ENCODE data around the gene CAMK2N1. TPM values are rescaled to one million over a fixed set of nuclear protein-coding genes. Genes with fewer than 3 reads are reported as not detected.

CAMK2N1 gene
- total and polyA plus RNA-seq, 2 of the 13 experiments (the other 11 are each of a cell fraction or from before 2014, with no cell fraction given) = 38.0 to 38.6 TPM

DNA sequence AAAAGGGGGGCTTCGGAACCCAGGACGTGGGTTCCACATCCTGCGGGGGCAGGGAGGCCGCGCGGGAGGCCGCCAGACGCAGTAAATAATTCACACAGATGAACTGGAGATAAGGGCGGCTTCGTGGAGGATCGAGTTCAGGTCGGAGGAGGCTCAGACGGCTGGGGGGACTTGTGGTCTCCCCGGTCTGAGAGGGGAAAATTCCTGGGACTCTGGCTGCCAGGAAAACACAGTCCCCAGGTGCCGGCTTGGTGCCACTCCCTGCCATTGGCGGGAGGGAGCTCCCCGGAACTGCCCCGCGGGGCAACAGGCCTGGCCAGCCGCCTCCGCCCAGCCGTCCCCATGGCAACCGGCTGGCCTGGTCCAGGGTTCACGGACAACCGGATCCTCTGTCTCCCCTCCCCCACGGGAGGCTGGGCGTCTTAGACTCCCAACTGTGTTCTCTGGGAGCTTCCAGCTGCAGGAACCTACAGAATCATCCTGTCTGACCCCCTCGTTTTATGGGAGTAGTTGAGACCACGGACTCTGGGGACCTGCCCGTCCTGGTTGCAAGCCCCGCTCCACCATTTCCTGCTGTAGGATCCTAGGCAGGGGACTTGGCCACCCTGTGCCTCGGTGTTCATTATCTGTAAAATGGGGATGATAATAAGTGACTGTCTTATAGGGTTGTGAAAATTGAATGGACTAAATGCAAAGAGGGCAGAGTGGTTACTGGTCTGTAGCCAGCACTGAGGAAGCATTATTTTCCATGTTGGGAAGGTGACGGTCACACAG, 9.6 kb downstream of the CAMK2N1 start (continued):
- TF ChIP-seq SAP130 (CRISPR knock-in tag; IDR thresholded peaks at IDR 0.05; ENCODE audit: low read depth) = peak; percentile 89
- 0 out of 2 replicates have a peak, but pooled peaks have one; percentile 18 for TF ChIP-seq RBAK (CRISPR knock-in tag; IDR thresholded peaks at IDR 0.05)
- TF ChIP-seq KDM2A (CRISPR knock-in tag; IDR thresholded peaks at IDR 0.05; ENCODE audit: borderline replicate concordance, low read depth) = peak; percentile 89
- peak; percentile 55; the same call in 1 of the 2 replicates for TF ChIP-seq HOXA5 (CRISPR knock-in tag; IDR thresholded peaks at IDR 0.05)
- no peak for TF ChIP-seq MAFF (IDR thresholded peaks at IDR 0.05; ENCODE audit: low read depth, low read length)
- TF ChIP-seq, protein P1, sequence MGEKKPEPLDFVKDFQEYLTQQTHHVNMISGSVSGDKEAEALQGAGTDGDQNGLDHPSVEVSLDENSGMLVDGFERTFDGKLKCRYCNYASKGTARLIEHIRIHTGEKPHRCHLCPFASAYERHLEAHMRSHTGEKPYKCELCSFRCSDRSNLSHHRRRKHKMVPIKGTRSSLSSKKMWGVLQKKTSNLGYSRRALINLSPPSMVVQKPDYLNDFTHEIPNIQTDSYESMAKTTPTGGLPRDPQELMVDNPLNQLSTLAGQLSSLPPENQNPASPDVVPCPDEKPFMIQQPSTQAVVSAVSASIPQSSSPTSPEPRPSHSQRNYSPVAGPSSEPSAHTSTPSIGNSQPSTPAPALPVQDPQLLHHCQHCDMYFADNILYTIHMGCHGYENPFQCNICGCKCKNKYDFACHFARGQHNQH (CRISPR knock-in tag; IDR thresholded peaks at IDR 0.05) = peak; percentile 93; the same call in 1 of the 2 replicates
- TF ChIP-seq, protein P2, sequence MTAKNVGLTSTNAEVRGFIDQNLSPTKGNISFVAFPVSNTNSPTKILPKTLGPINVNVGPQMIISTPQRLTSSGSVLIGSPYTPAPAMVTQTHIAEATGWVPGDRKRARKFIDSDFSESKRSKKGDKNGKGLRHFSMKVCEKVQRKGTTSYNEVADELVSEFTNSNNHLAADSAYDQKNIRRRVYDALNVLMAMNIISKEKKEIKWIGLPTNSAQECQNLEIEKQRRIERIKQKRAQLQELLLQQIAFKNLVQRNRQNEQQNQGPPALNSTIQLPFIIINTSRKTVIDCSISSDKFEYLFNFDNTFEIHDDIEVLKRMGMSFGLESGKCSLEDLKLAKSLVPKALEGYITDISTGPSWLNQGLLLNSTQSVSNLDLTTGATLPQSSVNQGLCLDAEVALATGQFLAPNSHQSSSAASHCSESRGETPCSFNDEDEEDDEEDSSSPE (CRISPR knock-in tag; IDR thresholded peaks at IDR 0.05) = peak; percentile 64
- TF ChIP-seq ZNF235 (CRISPR knock-in tag; IDR thresholded peaks at IDR 0.05; ENCODE audit: borderline replicate concordance) = 0 out of 2 replicates have a peak, but pooled peaks have one; percentile 56
- TF ChIP-seq YEATS2 (CRISPR knock-in tag; IDR thresholded peaks at IDR 0.05; ENCODE audit: borderline replicate concordance) = no peak
- TF ChIP-seq, protein P3, sequence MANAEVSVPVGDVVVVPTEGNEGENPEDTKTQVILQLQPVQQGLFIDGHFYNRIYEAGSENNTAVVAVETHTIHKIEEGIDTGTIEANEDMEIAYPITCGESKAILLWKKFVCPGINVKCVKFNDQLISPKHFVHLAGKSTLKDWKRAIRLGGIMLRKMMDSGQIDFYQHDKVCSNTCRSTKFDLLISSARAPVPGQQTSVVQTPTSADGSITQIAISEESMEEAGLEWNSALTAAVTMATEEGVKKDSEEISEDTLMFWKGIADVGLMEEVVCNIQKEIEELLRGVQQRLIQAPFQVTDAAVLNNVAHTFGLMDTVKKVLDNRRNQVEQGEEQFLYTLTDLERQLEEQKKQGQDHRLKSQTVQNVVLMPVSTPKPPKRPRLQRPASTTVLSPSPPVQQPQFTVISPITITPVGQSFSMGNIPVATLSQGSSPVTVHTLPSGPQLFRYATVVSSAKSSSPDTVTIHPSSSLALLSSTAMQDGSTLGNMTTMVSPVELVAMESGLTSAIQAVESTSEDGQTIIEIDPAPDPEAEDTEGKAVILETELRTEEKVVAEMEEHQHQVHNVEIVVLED (CRISPR knock-in tag; IDR thresholded peaks at IDR 0.05; ENCODE audit: borderline replicate concordance) = peak; percentile 50; the same call in 1 of the 2 replicates
- TF ChIP-seq, protein P4, sequence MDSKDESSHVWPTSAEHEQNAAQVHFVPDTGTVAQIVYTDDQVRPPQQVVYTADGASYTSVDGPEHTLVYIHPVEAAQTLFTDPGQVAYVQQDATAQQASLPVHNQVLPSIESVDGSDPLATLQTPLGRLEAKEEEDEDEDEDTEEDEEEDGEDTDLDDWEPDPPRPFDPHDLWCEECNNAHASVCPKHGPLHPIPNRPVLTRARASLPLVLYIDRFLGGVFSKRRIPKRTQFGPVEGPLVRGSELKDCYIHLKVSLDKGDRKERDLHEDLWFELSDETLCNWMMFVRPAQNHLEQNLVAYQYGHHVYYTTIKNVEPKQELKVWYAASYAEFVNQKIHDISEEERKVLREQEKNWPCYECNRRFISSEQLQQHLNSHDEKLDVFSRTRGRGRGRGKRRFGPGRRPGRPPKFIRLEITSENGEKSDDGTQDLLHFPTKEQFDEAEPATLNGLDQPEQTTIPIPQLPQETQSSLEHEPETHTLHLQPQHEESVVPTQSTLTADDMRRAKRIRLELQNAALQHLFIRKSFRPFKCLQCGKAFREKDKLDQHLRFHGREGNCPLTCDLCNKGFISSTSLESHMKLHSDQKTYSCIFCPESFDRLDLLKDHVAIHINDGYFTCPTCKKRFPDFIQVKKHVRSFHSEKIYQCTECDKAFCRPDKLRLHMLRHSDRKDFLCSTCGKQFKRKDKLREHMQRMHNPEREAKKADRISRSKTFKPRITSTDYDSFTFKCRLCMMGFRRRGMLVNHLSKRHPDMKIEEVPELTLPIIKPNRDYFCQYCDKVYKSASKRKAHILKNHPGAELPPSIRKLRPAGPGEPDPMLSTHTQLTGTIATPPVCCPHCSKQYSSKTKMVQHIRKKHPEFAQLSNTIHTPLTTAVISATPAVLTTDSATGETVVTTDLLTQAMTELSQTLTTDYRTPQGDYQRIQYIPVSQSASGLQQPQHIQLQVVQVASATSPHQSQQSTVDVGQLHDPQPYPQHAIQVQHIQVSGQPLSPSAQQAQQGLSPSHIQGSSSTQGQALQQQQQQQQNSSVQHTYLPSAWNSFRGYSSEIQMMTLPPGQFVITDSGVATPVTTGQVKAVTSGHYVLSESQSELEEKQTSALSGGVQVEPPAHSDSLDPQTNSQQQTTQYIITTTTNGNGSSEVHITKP (CRISPR knock-in tag; IDR thresholded peaks at IDR 0.05; ENCODE audit: low read depth) = peak; percentile 41; the same call in 1 of the 2 replicates
- no peak for TF ChIP-seq NONO (IDR thresholded peaks at IDR 0.05)
- TF ChIP-seq NONO (CRISPR knock-in tag; conservative IDR thresholded peaks at IDR 0.05) = peak; percentile 91; the same call in 1 of the 2 replicates
- TF ChIP-seq, protein P5, sequence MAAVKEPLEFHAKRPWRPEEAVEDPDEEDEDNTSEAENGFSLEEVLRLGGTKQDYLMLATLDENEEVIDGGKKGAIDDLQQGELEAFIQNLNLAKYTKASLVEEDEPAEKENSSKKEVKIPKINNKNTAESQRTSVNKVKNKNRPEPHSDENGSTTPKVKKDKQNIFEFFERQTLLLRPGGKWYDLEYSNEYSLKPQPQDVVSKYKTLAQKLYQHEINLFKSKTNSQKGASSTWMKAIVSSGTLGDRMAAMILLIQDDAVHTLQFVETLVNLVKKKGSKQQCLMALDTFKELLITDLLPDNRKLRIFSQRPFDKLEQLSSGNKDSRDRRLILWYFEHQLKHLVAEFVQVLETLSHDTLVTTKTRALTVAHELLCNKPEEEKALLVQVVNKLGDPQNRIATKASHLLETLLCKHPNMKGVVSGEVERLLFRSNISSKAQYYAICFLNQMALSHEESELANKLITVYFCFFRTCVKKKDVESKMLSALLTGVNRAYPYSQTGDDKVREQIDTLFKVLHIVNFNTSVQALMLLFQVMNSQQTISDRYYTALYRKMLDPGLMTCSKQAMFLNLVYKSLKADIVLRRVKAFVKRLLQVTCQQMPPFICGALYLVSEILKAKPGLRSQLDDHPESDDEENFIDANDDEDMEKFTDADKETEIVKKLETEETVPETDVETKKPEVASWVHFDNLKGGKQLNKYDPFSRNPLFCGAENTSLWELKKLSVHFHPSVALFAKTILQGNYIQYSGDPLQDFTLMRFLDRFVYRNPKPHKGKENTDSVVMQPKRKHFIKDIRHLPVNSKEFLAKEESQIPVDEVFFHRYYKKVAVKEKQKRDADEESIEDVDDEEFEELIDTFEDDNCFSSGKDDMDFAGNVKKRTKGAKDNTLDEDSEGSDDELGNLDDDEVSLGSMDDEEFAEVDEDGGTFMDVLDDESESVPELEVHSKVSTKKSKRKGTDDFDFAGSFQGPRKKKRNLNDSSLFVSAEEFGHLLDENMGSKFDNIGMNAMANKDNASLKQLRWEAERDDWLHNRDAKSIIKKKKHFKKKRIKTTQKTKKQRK (IDR thresholded peaks at IDR 0.05; ENCODE audit: low read length) = no peak
- no peak; the same call in 1 of the 2 replicates for TF ChIP-seq ZMYM4 (CRISPR knock-in tag; IDR thresholded peaks at IDR 0.05)
- TF ChIP-seq ZNF747 (CRISPR knock-in tag; IDR thresholded peaks at IDR 0.05; ENCODE audit: borderline replicate concordance) = no peak
- peak; percentile 77 for TF ChIP-seq ZNF605 (CRISPR knock-in tag; IDR thresholded peaks at IDR 0.05)
